H1 (cell line): Measurements from ENCODE around the gene DSP. TPM values are rescaled to one million over a fixed set of nuclear protein-coding genes. Genes with fewer than 3 reads are reported as not detected.

ENCODE experiments used
- CTCF ChIA-PET: fragments of 300-600 bp; sonication (Branson Sonifier 250); formaldehyde crosslinking; loops from one replicate; lab custom pipeline; 2021; ENCODE audit not compliant: partially characterized antibody; lab: Charles Lee
- POLR2A ChIA-PET: fragments of 300-600 bp; sonication (Branson Sonifier 250); formaldehyde crosslinking; loops from one replicate; lab custom pipeline; 2021; ENCODE audit warnings: inconsistent platforms; ENCODE audit not compliant: partially characterized antibody; lab: Charles Lee
- DNase-seq, 2 experiments: peaks; one replicate each; pipeline versions ENCODE4 v3.0.0 to v3.0.0-alpha.2; 2010 to 2022; ENCODE audit warnings: low spot score in 2 of 2, low read depth in 1 of 2, mixed read lengths in 1 of 2
- FAIRE-seq: peaks from 2 replicates; lab custom pipeline; 2011; peaks lifted over from hg19 to GRCh38; lab: Jason Lieb, UNC
- H2AFZ ChIP-seq: 2 replicates; pipeline ENCODE4 v1.8.1; 2012; ENCODE audit warnings: low read length, inconsistent platforms
- H2AK5ac ChIP-seq: 2 replicates; pipeline ENCODE4 v1.6.1; 2013; ENCODE audit warnings: low read depth, low read length
- H2BK120ac ChIP-seq: replicated peaks from 2 replicates; pipeline ENCODE3; 2013; ENCODE audit warnings: low read depth, low read length, inconsistent platforms
- H2BK12ac ChIP-seq: 2 replicates; pipeline ENCODE4 v1.6.1; 2013; ENCODE audit warnings: low read depth, low read length
- H2BK15ac ChIP-seq: 2 replicates; pipeline ENCODE4 v1.6.1; 2013; ENCODE audit warnings: low read length
- H2BK20ac ChIP-seq: 2 replicates; pipeline ENCODE4 v1.6.1; 2013; ENCODE audit warnings: low read length
- H2BK5ac ChIP-seq: 2 replicates; pipeline ENCODE4 v1.6.1; 2013; ENCODE audit warnings: low read depth, low read length
- H3K14ac ChIP-seq: 2 replicates; pipeline ENCODE4 v1.6.1; 2013; ENCODE audit warnings: inconsistent platforms; ENCODE audit not compliant: insufficient read length
- H3K18ac ChIP-seq: 2 replicates; pipeline ENCODE4 v1.6.1; 2013; ENCODE audit warnings: low read length; ENCODE audit errors: extremely low read depth
- H3K23ac ChIP-seq: 2 replicates; pipeline ENCODE4 v1.6.1; 2013; ENCODE audit warnings: inconsistent platforms; ENCODE audit not compliant: insufficient read length
- H3K23me2 ChIP-seq: 2 replicates; pipeline ENCODE4 v1.6.1; 2013; ENCODE audit warnings: low read depth, low read length
- H3K27ac ChIP-seq: 2 replicates; pipeline ENCODE4 v1.6.1; 2011; ENCODE audit warnings: low read depth, low read length, inconsistent platforms
- H3K27me3 ChIP-seq, 4 experiments: replicated peaks in 1 of 4; 1 replicate in 1 of 4; 2 replicates in 3 of 4; pipeline versions ENCODE4 v1.6.1 to v1.8.1; 2011 to 2013; ENCODE audit warnings: low read length in 3 of 4, mild to moderate bottlenecking in 3 of 4, inconsistent platforms in 2 of 4, mixed read lengths in 2 of 4, moderate library complexity in 1 of 4; ENCODE audit not compliant: control insufficient read depth in 3 of 4, insufficient read depth in 3 of 4; ENCODE audit errors: extremely low read depth in 1 of 4
- H3K36me3 ChIP-seq, 4 experiments: 2 replicates each; pipeline versions ENCODE4 v1.6.1 to v1.8.1; 2011 to 2013; ENCODE audit warnings: mild to moderate bottlenecking in 4 of 4, low read length in 3 of 4, moderate library complexity in 2 of 4, control low read depth in 1 of 4, inconsistent platforms in 1 of 4; ENCODE audit not compliant: insufficient read depth in 4 of 4, control insufficient read depth in 2 of 4
- H3K4ac ChIP-seq: replicated peaks from 2 replicates; pipeline ENCODE3; 2013; ENCODE audit warnings: low read length, low read depth, mixed read lengths, inconsistent platforms; ENCODE audit not compliant: insufficient read length
- H3K4me1 ChIP-seq, 4 experiments: replicated peaks in 1 of 4; 1 replicate in 1 of 4; 2 replicates in 3 of 4; pipeline versions ENCODE4 v1.6.1 to v1.8.1; 2011 to 2013; ENCODE audit warnings: low read length in 3 of 4, inconsistent platforms in 2 of 4, mixed read lengths in 1 of 4; ENCODE audit not compliant: insufficient read depth in 4 of 4, control insufficient read depth in 3 of 4
- H3K4me2 ChIP-seq, 2 experiments: 2 replicates each; pipeline versions ENCODE4 v1.6.1 to v1.8.1; 2011 to 2013; ENCODE audit warnings: low read depth in 2 of 2, low read length in 2 of 2, control low read depth in 1 of 2, inconsistent platforms in 1 of 2, mild to moderate bottlenecking in 1 of 2; ENCODE audit not compliant: insufficient read depth in 1 of 2
- H3K4me3 ChIP-seq, 4 experiments: fragments of 200-600, 300-600 bp in 1 of 4; sonication (generic), shearing (Covaris generic), sonication (Bioruptor Twin) in 1 of 4; 2 replicates each; pipeline versions ENCODE4 v1.5.1 to v1.8.1; 2011 to 2016; ENCODE audit warnings: low read length in 4 of 4, low read depth in 3 of 4, control low read depth in 2 of 4, inconsistent platforms in 2 of 4, mild to moderate bottlenecking in 2 of 4, mixed read lengths in 1 of 4, moderate library complexity in 1 of 4; ENCODE audit not compliant: insufficient read depth in 2 of 4; ENCODE audit errors: extremely low read depth in 1 of 4
- H3K56ac ChIP-seq: replicated peaks from 2 replicates; pipeline ENCODE3; 2013; ENCODE audit warnings: low read depth, mild to moderate bottlenecking, mixed read lengths, low read length, inconsistent platforms; ENCODE audit not compliant: insufficient read length
- H3K79me1 ChIP-seq: 2 replicates; pipeline ENCODE4 v1.6.1; 2013; ENCODE audit warnings: low read depth, low read length, control low read depth
- H3K79me2 ChIP-seq, 2 experiments: 2 replicates each; pipeline versions ENCODE4 v1.6.1 to v1.8.1; 2012 to 2013; ENCODE audit warnings: low read length in 2 of 2, mild to moderate bottlenecking in 2 of 2, inconsistent platforms in 1 of 2; ENCODE audit not compliant: insufficient read depth in 2 of 2, control insufficient read depth in 1 of 2
- H3K9ac ChIP-seq, 4 experiments: replicated peaks in 1 of 4; 1 replicate in 1 of 4; 2 replicates in 3 of 4; pipeline versions ENCODE4 v1.6.1 to v1.8.1; 2011 to 2013; ENCODE audit warnings: low read depth in 3 of 4, low read length in 3 of 4, control low read depth in 2 of 4, mild to moderate bottlenecking in 2 of 4, moderate library complexity in 2 of 4, inconsistent platforms in 1 of 4; ENCODE audit errors: extremely low read depth in 1 of 4
- H3K9me3 ChIP-seq, 2 experiments: 2 replicates each; pipeline versions ENCODE4 v1.6.1 to v1.8.1; 2012 to 2013; ENCODE audit warnings: mild to moderate bottlenecking in 2 of 2, moderate library complexity in 2 of 2, control low read depth in 1 of 2, inconsistent platforms in 1 of 2, low read depth in 1 of 2, low read length in 1 of 2, mixed read lengths in 1 of 2; ENCODE audit not compliant: insufficient read depth in 2 of 2
- H4K20me1 ChIP-seq, 2 experiments: replicated peaks in 1 of 2; 2 replicates each; pipeline versions ENCODE3 to v1.8.1; 2011 to 2013; ENCODE audit warnings: inconsistent platforms in 2 of 2, low read length in 2 of 2, mild to moderate bottlenecking in 1 of 2; ENCODE audit not compliant: insufficient read depth in 2 of 2, control insufficient read depth in 1 of 2
- H4K5ac ChIP-seq: 2 replicates; pipeline ENCODE4 v1.6.1; 2013; ENCODE audit warnings: low read length, low read depth, mixed read lengths, inconsistent platforms; ENCODE audit not compliant: insufficient read length
- H4K8ac ChIP-seq: 2 replicates; pipeline ENCODE4 v1.8.0; 2013; ENCODE audit warnings: mild to moderate bottlenecking, moderate library complexity, low read length, inconsistent platforms; ENCODE audit not compliant: insufficient read depth; ENCODE audit errors: extremely low read depth
- H4K91ac ChIP-seq: replicated peaks from 2 replicates; pipeline ENCODE3; 2013; ENCODE audit warnings: low read length, mixed read lengths, inconsistent platforms; ENCODE audit not compliant: insufficient read length
- ASH2L ChIP-seq: fragments of 200-600, 300-600 bp; sonication (generic); IDR thresholded peaks from one replicate; pipeline ENCODE4 v1.7.1; 2017; ENCODE audit warnings: low read length
- CEBPB ChIP-seq: IDR thresholded peaks from 2 replicates; pipeline ENCODE4 v1.6.1; 2012; ENCODE audit warnings: low read depth, low read length
- EZH2 ChIP-seq: fragments of 200-600 bp; sonication (generic); IDR thresholded peaks from 2 replicates; pipeline ENCODE4 v1.7.1; 2012; ENCODE audit warnings: low read depth, mild to moderate bottlenecking, moderate library complexity, low read length, inconsistent platforms; ENCODE audit not compliant: severe bottlenecking
- JUN ChIP-seq: IDR thresholded peaks from 2 replicates; pipeline ENCODE4 v1.6.1; 2011; ENCODE audit warnings: low read depth, mild to moderate bottlenecking, improper control_type of control experiment, low read length
- RFX5 ChIP-seq: IDR thresholded peaks from 2 replicates; pipeline ENCODE4 v1.6.1; 2011; ENCODE audit warnings: low read depth, low read length, improper control_type of control experiment, borderline replicate concordance
- SAP30 ChIP-seq: fragments of 300-600 bp; sonication (generic); IDR thresholded peaks from 2 replicates; pipeline ENCODE4 v1.7.1; 2012; ENCODE audit warnings: low read length, moderate library complexity, mild to moderate bottlenecking, inconsistent platforms; ENCODE audit not compliant: insufficient read depth, insufficient replicate concordance
- SRF ChIP-seq: IDR thresholded peaks from 2 replicates; pipeline ENCODE4 v1.6.1; 2011; ENCODE audit warnings: mild to moderate bottlenecking, low read depth, low read length, moderate library complexity
- TAF7 ChIP-seq: optimal IDR thresholded peaks from 2 replicates; pipeline ENCODE3; 2011; ENCODE audit warnings: low read depth, mild to moderate bottlenecking, inconsistent platforms, low read length, moderate library complexity, borderline replicate concordance
- YY1 ChIP-seq: IDR thresholded peaks from 2 replicates; pipeline ENCODE4 v1.6.1; 2011; ENCODE audit warnings: low read depth, mild to moderate bottlenecking, low read length
- WGBS, 2 experiments: shearing (Covaris generic) in 1 of 2; methylation state at CpG; one replicate each; pipeline versions ENCODE4 v1.1.6 to v1.1.7; 2013 to 2015; ENCODE audit warnings: low lambda C conversion rate in 2 of 2, mixed read lengths in 2 of 2, inconsistent platforms in 1 of 2, low coverage in 1 of 2, missing lambda C conversion rate in 1 of 2; ENCODE audit not compliant: insufficient replicate concordance in 2 of 2, insufficient coverage in 1 of 2, insufficient read length in 1 of 2; ENCODE audit errors: extremely low coverage in 1 of 2, missing lambda C conversion rate in 1 of 2; 5-methylcytosine and 5-hydroxymethylcytosine counted together
- polyA plus RNA-seq, 7 experiments: library from polyadenylated mRNA; depleted of rRNA in 3 of 7; stranded (reverse) in 5 of 7; unstranded in 2 of 7; fragments of >200 nt in 5 of 7; fragments of 200-250 nt in 2 of 7; gene quantifications; 1 replicate in 5 of 7; 2 replicates in 1 of 7; 4 replicates in 1 of 7; pipeline versions ENCODE4 v1.2.1 to v1.2.3, GENCODE V29; 2011 to 2013; ENCODE audit warnings: missing spikeins in 2 of 7, mixed read lengths in 2 of 7
- total RNA-seq: library from RNA; stranded (reverse); fragmentation: NEBNext Ultra II Directional; extraction: Animal tissue kit (Norgen Biotek cat#: 25700); gene quantifications from 2 replicates; pipeline ENCODE4 v1.2.1, GENCODE V29; 2021
- TF ChIP-seq, protein P1 (sequence below): IDR thresholded peaks from 2 replicates; pipeline ENCODE4 v1.6.1; 2012; ENCODE audit warnings: inconsistent platforms
- TF ChIP-seq, protein P2 (sequence below): IDR thresholded peaks from 2 replicates; pipeline ENCODE4 v1.6.1; 2011; ENCODE audit warnings: low read length, improper control_type of control experiment

DSP gene
- total and polyA plus RNA-seq, 2 of the 8 experiments (the other 6 are each of a cell fraction or from before 2014, with no cell fraction given): 14.3 to 48.5 TPM

DNA sequence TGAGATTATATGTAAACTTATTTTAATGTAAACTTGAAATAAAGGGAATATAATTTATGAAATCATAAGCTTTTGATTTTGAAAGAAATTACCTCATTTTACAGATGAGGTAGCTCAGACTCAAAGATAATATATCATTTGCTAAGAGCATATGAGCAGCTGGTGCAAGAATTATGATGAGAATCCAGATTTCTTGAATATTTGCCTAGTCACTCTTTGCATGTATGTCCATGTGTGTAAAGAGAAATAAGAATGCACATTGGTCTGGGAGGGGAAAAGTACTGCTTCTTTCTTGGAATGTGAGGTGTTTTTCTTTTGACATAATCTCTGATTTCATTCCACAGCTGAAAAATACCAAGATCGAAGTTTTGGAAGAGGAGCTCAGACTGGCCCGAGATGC is 37.5 kb downstream of the DSP start:
- ChIA-PET POLR2A (interaction anchor here (1.5 kb wide), 1 partner anchor 11 kb away, joined by 3 read pairs; no protein-coding TSS in a partner anchor), CTCF (interaction anchor here (1.6 kb wide), 1 partner anchor 13 kb away, joined by 5 read pairs; no protein-coding TSS in a partner anchor)
- Histone ChIP-seq H3K27ac (no peak overlapping the region), H3K27me3 (no peaks in the 10 kb centered on the region), H4K8ac (no peak overlapping the region), H2BK12ac (no peak overlapping the region), H3K79me1 (no peaks in the 10 kb centered on the region), H2BK15ac (no peak overlapping the region), H2AK5ac (no peak overlapping the region), H4K91ac (no peak overlapping the region), H3K9ac (no peak overlapping the region), H4K5ac (no peak overlapping the region), H2BK20ac (no peak overlapping the region), H3K4ac (no peak overlapping the region), H3K56ac (no peak overlapping the region), H3K4me1 (no peaks in the 10 kb centered on the region), H3K4me2 (no peak overlapping the region), H3K23me2 (no peaks in the 10 kb centered on the region), H3K9me3 (no peaks in the 10 kb centered on the region), H4K20me1 (no peaks in the 10 kb centered on the region), H3K18ac (no peak overlapping the region), H3K36me3 (peaks cover 20 to 89% (median 59%) of the 10 kb centered on the region in 4 experiments), H2BK5ac (no peak overlapping the region), H3K14ac (no peak overlapping the region), H3K23ac (no peak overlapping the region), H2BK120ac (no peak overlapping the region), H3K4me3 (no peak overlapping the region), H3K79me2 (no peaks in the 10 kb centered on the region), H2AFZ (no peak overlapping the region)
- 93% methylated on average over 2 of the region's 2 CpGs; no CpG with 5 or more reads in 1 of the 2 experiments for WGBS, 2 experiments
- DNase-seq: no peak
- FAIRE-seq: no peak
- TF ChIP-seq ASH2L (no peak), JUN (no peak), CEBPB (no peak), RFX5 (no peak), SRF (no peak), YY1 (no peak), EZH2 (no peak), SAP30 (no peak), TAF7 (no peak)
- TF ChIP-seq, protein P1, sequence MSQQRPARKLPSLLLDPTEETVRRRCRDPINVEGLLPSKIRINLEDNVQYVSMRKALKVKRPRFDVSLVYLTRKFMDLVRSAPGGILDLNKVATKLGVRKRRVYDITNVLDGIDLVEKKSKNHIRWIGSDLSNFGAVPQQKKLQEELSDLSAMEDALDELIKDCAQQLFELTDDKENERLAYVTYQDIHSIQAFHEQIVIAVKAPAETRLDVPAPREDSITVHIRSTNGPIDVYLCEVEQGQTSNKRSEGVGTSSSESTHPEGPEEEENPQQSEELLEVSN: no peak
- TF ChIP-seq, protein P2, sequence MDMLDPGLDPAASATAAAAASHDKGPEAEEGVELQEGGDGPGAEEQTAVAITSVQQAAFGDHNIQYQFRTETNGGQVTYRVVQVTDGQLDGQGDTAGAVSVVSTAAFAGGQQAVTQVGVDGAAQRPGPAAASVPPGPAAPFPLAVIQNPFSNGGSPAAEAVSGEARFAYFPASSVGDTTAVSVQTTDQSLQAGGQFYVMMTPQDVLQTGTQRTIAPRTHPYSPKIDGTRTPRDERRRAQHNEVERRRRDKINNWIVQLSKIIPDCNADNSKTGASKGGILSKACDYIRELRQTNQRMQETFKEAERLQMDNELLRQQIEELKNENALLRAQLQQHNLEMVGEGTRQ: no peak
